BE2C (cell line): ENCODE results near the gene CCL13.
"Not testable (repeated sequence)": the region's sequence is repeated elsewhere in the genome, so short reads cannot be mapped to it uniquely, and the experiment has no call there.

Source experiments
- DNase-seq: peaks from one replicate; pipeline ENCODE4 v3.0.0-alpha.2; 2020
- H3K27me3 ChIP-seq: fragments of 250-450 bp; sonication (Bioruptor Pico); 2 replicates; pipeline ENCODE4 v1.5.1; 2020; ENCODE audit warnings: mild to moderate bottlenecking
- H3K36me3 ChIP-seq: fragments of 250-450 bp; sonication (Bioruptor Pico); 2 replicates; pipeline ENCODE4 v1.5.1; 2020; ENCODE audit warnings: mild to moderate bottlenecking
- H3K4me1 ChIP-seq: fragments of 250-450 bp; sonication (Bioruptor Pico); 2 replicates; pipeline ENCODE4 v1.5.1; 2020
- H3K4me3 ChIP-seq: 2 replicates; pipeline ENCODE4 v1.5.1; 2011; ENCODE audit warnings: low read depth, low read length
- H3K9me3 ChIP-seq: fragments of 250-450 bp; sonication (Bioruptor Pico); 2 replicates; pipeline ENCODE4 v1.5.1; 2020
- CTCF ChIP-seq: IDR thresholded peaks from 2 replicates; pipeline ENCODE4 v1.5.1; 2012; ENCODE audit warnings: mild to moderate bottlenecking, low read depth, low read length

Gene CCL13

GRCh38 chr17:34314279-34314678 is 42.0 kb upstream of the CCL13 start:
- TF ChIP-seq CTCF, result no peak
- Histone ChIP-seq H3K36me3 (no peaks in the 10 kb centered on the region), H3K4me3 (no peak overlapping the region), H3K27me3 (peaks cover 15% of the 10 kb centered on the region; the same call in 1 of the 2 replicates), H3K4me1 (no peaks in the 10 kb centered on the region), H3K9me3 (no peaks in the 10 kb centered on the region)
- no peak for DNase-seq

- DNase-seq, result peak; percentile 32
- H3K4me1 ChIP-seq, result no peaks in the 10 kb centered on the region
These were observed 37.8 kb upstream of the CCL13 start for GRCh38 chr17:34318474-34318873.

GRCh38 chr17:34319039-34319483 is 37.2 kb upstream of the CCL13 start, which contains the start of gene CCL8:
Gene CCL8 (plus strand): TSS chr17:34319435. CDS start chr17:34319502, 67 bp downstream.
- H3K4me1 ChIP-seq, result no peaks in the 10 kb centered on the region
- no peaks in the 10 kb centered on the region for H3K9me3 ChIP-seq
- no peak for DNase-seq
- H3K27me3 ChIP-seq, result 0 out of 2 replicates have a peak, but pooled peaks cover 10% of the 10 kb centered on the region
- no peaks in the 10 kb centered on the region for H3K36me3 ChIP-seq
- no peak for TF ChIP-seq CTCF
- no peak within 1 kb of the TSS for H3K4me3 ChIP-seq

More at GRCh38 chr17:34318474-34318873, 37.8 kb upstream of the CCL13 start:
- H3K27me3 ChIP-seq, result peaks cover 14% of the 10 kb centered on the region; the same call in 1 of the 2 replicates
- H3K4me3 ChIP-seq, result no peak overlapping the region
- H3K9me3 ChIP-seq, result no peaks in the 10 kb centered on the region
- no peaks in the 10 kb centered on the region for H3K36me3 ChIP-seq
- no peak; the same call in 1 of the 2 replicates for TF ChIP-seq CTCF

DNA sequence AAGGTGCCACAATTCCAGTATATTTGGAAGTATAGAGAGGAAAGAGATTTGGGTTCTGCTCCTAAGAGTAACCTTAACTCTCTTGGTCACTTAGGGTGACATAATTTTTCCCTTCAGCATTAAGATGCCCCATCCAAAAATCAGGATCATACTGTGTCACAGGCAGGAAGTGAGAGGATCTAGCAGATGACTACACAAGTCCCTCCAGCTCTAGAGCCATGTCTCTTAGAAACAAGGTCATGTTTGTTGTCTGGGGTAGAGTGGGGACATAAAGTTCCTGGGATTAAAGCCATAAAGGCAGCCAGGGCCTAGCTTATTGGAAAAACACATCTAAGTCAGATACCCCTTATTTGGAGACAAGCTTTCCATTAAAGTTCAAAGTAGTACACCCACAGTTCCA is 34.3 kb upstream of the CCL13 start:
- H3K9me3 ChIP-seq, result no peaks in the 10 kb centered on the region
- no peak for DNase-seq
- no peaks in the 10 kb centered on the region for H3K36me3 ChIP-seq
- TF ChIP-seq CTCF, result no peak
- no peaks in the 10 kb centered on the region for H3K4me1 ChIP-seq
- H3K27me3 ChIP-seq, result no peaks in the 10 kb centered on the region
- no peak overlapping the region for H3K4me3 ChIP-seq

GRCh38 chr17:34327580-34327979 is 28.7 kb upstream of the CCL13 start:
- H3K9me3 ChIP-seq, H3K36me3 ChIP-seq, H3K4me1 ChIP-seq, H3K4me3 ChIP-seq, DNase-seq: not testable (repeated sequence)
- H3K27me3 ChIP-seq, result peaks cover 13% of the 10 kb centered on the region

DNA sequence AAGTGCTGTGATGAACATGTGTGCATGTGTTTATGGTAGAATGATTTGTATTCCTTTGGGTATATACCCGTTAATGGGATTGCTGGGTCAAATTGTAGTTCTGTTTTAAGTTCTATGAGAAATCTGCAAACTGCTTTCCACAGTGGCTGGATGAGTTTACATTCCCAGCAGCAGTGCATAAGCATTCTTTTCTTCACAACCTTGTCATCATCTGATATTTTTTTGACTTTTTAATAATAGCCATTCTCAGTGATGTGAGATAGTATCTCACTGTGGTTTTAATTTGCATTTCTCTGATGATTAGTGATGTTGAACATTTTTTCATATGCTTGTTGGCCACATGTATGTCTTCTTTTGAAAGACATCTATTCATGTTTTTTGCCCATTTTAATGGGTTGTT is 18.6 kb upstream of the CCL13 start:
- peaks cover 5% of the 10 kb centered on the region; the same call in 1 of the 2 replicates for H3K27me3 ChIP-seq

More for the DNA sequence above, 18.6 kb upstream of the CCL13 start:
- Histone ChIP-seq H3K9me3 (no peaks in the 10 kb centered on the region), H3K4me3 (no peak overlapping the region), H3K36me3 (no peaks in the 10 kb centered on the region), H3K4me1 (no peaks in the 10 kb centered on the region)
- DNase-seq, result no peak
- TF ChIP-seq CTCF, result no peak
